Sigmoid colon (tissue), 3 donors: Measurements from ENCODE around the gene IQSEC2.

Experiments used
- CTCF ChIP-seq, 4 experiments: fragments of 450-650 bp in 3 of 4; fragments of 200-600 bp in 1 of 4; IDR thresholded peaks; one replicate each; pipeline ENCODE4 v1.5.1; 2016 to 2019; ENCODE audit warnings: antibody characterized with exemption in 4 of 4, mild to moderate bottlenecking in 3 of 4, moderate library complexity in 2 of 4
- POLR2A ChIP-seq, 2 donors: fragments of 450-650 bp; IDR thresholded peaks; one replicate each; pipeline ENCODE4 v1.6.1; 2016; ENCODE audit warnings: antibody characterized with exemption in 2 of 2, mild to moderate bottlenecking in 2 of 2, moderate library complexity in 2 of 2

- TF ChIP-seq CTCF (IDR thresholded peaks at IDR 0.05) (no peak), POLR2A (IDR thresholded peaks at IDR 0.05) (no peak)
Observed at GRCh38 chrX:53320543-53321229, 39.3 kb upstream of the IQSEC2 start.
